Measurements from ENCODE around the gene CDC20.

The CDC20 gene

DNA sequence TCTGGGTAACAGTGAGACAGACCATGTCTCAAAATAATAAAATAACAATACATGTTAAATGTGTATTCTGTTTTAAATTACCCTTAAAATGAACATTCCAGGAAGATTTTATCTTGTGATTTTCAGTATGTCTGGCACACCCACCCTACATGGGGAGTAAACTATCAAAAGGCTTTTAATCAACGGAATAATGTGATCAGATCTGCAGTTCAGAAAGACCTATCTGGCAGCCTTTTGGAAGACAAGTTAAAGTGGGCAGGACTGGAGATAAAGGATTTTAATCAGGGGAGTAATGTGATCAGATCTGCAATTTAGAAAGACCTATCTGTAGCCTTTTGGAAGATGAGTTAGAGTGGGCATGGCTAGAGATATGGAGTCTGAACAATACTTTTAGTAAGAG is 20.7 kb downstream of the CDC20 start:
- DNase-seq (ENCODE audit: low read depth): no peak
- no peak overlapping the region for H3K4me3 ChIP-seq (replicated peaks; ENCODE audit: low read depth, low read length)
- TF ChIP-seq, protein P1, sequence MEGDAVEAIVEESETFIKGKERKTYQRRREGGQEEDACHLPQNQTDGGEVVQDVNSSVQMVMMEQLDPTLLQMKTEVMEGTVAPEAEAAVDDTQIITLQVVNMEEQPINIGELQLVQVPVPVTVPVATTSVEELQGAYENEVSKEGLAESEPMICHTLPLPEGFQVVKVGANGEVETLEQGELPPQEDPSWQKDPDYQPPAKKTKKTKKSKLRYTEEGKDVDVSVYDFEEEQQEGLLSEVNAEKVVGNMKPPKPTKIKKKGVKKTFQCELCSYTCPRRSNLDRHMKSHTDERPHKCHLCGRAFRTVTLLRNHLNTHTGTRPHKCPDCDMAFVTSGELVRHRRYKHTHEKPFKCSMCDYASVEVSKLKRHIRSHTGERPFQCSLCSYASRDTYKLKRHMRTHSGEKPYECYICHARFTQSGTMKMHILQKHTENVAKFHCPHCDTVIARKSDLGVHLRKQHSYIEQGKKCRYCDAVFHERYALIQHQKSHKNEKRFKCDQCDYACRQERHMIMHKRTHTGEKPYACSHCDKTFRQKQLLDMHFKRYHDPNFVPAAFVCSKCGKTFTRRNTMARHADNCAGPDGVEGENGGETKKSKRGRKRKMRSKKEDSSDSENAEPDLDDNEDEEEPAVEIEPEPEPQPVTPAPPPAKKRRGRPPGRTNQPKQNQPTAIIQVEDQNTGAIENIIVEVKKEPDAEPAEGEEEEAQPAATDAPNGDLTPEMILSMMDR (IDR thresholded peaks at IDR 0.05; ENCODE audit: low read length, missing control alignments): no peak

DNA sequence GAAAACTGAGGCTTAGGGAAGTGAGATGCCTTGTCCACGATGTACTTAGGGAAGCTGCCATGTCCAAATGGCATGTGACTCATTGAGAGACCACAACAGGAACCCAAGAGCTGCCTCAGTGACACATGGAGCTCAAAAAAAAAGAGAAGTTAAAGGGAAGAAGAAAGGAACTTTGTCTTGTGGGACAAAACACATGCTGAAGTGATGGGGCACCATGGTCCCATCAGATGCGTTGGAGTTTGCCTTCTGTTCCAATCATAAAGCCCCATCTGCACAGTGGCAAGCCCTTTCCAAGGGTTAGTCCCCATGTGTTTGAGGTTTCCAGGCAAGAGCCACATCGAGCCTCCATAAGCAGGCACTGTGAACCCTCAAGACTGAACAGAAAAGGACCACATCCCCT is 22.8 kb downstream of the CDC20 start:
- TF ChIP-seq, protein P1 (IDR thresholded peaks at IDR 0.05; ENCODE audit: low read length, missing control alignments): no peak
- no peak overlapping the region for H3K4me3 ChIP-seq (replicated peaks; ENCODE audit: low read depth, low read length)
- no peak for DNase-seq (ENCODE audit: low read depth)

GRCh38 chr1:43382027-43382779 is 23.4 kb downstream of the CDC20 start:
- DNase-seq (ENCODE audit: low read depth): peak; percentile 53
- H3K4me3 ChIP-seq (replicated peaks; ENCODE audit: low read depth, low read length): no peak overlapping the region
- TF ChIP-seq, protein P1 (IDR thresholded peaks at IDR 0.05; ENCODE audit: low read length, missing control alignments): no peak

- TF ChIP-seq, protein P1 (IDR thresholded peaks at IDR 0.05; ENCODE audit: low read length, missing control alignments): no peak
- no peak overlapping the region for H3K4me3 ChIP-seq (replicated peaks; ENCODE audit: low read depth, low read length)
- DNase-seq (ENCODE audit: low read depth): no peak
Measured at GRCh38 chr1:43383449-43383848, 24.7 kb downstream of the CDC20 start.

- no peak for DNase-seq (ENCODE audit: low read depth)
- H3K4me3 ChIP-seq (replicated peaks; ENCODE audit: low read depth, low read length): no peak overlapping the region
- TF ChIP-seq, protein P1 (IDR thresholded peaks at IDR 0.05; ENCODE audit: low read length, missing control alignments): no peak
Measured at GRCh38 chr1:43386676-43387075, 27.9 kb downstream of the CDC20 start.

GRCh38 chr1:43387976-43388599 is 29.3 kb downstream of the CDC20 start:
- TF ChIP-seq, protein P1 (IDR thresholded peaks at IDR 0.05; ENCODE audit: low read length, missing control alignments): no peak
- no peak for DNase-seq (ENCODE audit: low read depth)
- no peak overlapping the region for H3K4me3 ChIP-seq (replicated peaks; ENCODE audit: low read depth, low read length)
